HepG2 (cell line): ENCODE measurements around the gene FSIP1.

Source experiments
- CEBPZ ChIP-seq: IDR thresholded peaks from 2 replicates; pipeline ENCODE4 v1.6.1; 2012; ENCODE audit warnings: low read length, improper control_type of control experiment
- CTCF ChIP-seq: sonication (generic); formaldehyde crosslinking; IDR thresholded peaks from 2 replicates; pipeline ENCODE4 v1.5.0; 2020; ENCODE audit warnings: mild to moderate bottlenecking, missing genetic modification reagents, moderate library complexity
- HCFC1 ChIP-seq: fragments of 150-350 bp; IDR thresholded peaks from 2 replicates; pipeline ENCODE4 v1.6.1; 2014; ENCODE audit warnings: low read depth, low read length
- TAF15 ChIP-seq: fragments of 200-400 bp; formaldehyde crosslinking; IDR thresholded peaks from one replicate; pipeline ENCODE4 v1.6.1; 2018; ENCODE audit warnings: mild to moderate bottlenecking, low read depth, low read length; ENCODE audit not compliant: poor library complexity, severe bottlenecking
- TCF12 ChIP-seq, 2 experiments: fragments of 450-650 bp in 1 of 2; sonication (generic) in 1 of 2; formaldehyde crosslinking in 1 of 2; IDR thresholded peaks; 2 replicates each; pipeline versions ENCODE4 v1.6.1 to v1.8.0; 2017 to 2022; ENCODE audit warnings: antibody characterized with exemption in 1 of 2, mild to moderate bottlenecking in 1 of 2, missing genetic modification reagents in 1 of 2, moderate library complexity in 1 of 2
- ZNF616 ChIP-seq: sonication (generic); formaldehyde crosslinking; IDR thresholded peaks from 2 replicates; pipeline ENCODE4 v1.5.0; 2020; ENCODE audit warnings: low read depth, mild to moderate bottlenecking, missing genetic modification reagents
- TF ChIP-seq, protein P1 (sequence below): sonication (generic); formaldehyde crosslinking; IDR thresholded peaks from 2 replicates; pipeline ENCODE4 v1.4.0; 2020; ENCODE audit warnings: mild to moderate bottlenecking, low read depth, missing genetic modification reagents
- TF ChIP-seq, protein P2 (sequence below): sonication (generic); formaldehyde crosslinking; IDR thresholded peaks from 2 replicates; pipeline ENCODE4 v1.4.0; 2020; ENCODE audit warnings: missing genetic modification reagents

GRCh38 chr15:39594446-39595337, 187.9 kb downstream of the FSIP1 start:
- no peak for TF ChIP-seq HCFC1
- TF ChIP-seq TAF15: no peak
- TF ChIP-seq CTCF: no peak
- TF ChIP-seq CEBPZ: no peak
- TF ChIP-seq ZNF616: no peak
- TF ChIP-seq, protein P1, sequence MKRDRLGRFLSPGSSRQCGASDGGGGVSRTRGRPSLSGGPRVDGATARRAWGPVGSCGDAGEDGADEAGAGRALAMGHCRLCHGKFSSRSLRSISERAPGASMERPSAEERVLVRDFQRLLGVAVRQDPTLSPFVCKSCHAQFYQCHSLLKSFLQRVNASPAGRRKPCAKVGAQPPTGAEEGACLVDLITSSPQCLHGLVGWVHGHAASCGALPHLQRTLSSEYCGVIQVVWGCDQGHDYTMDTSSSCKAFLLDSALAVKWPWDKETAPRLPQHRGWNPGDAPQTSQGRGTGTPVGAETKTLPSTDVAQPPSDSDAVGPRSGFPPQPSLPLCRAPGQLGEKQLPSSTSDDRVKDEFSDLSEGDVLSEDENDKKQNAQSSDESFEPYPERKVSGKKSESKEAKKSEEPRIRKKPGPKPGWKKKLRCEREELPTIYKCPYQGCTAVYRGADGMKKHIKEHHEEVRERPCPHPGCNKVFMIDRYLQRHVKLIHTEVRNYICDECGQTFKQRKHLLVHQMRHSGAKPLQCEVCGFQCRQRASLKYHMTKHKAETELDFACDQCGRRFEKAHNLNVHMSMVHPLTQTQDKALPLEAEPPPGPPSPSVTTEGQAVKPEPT (CRISPR knock-in tag): no peak
- no peak for TF ChIP-seq TCF12 (IDR thresholded peaks at IDR 0.05)
- no peak for TF ChIP-seq TCF12 (CRISPR knock-in tag; IDR thresholded peaks at IDR 0.05)
- TF ChIP-seq, protein P2, sequence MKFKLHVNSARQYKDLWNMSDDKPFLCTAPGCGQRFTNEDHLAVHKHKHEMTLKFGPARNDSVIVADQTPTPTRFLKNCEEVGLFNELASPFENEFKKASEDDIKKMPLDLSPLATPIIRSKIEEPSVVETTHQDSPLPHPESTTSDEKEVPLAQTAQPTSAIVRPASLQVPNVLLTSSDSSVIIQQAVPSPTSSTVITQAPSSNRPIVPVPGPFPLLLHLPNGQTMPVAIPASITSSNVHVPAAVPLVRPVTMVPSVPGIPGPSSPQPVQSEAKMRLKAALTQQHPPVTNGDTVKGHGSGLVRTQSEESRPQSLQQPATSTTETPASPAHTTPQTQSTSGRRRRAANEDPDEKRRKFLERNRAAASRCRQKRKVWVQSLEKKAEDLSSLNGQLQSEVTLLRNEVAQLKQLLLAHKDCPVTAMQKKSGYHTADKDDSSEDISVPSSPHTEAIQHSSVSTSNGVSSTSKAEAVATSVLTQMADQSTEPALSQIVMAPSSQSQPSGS: no peak
